ENCODE results near the gene RNF167.

GRCh38 chr17:4913994-4914393 lies 26.1 kb upstream of the RNF167 start:
- TF ChIP-seq CTCF (IDR thresholded peaks at IDR 0.05; ENCODE audit: low read depth, low read length, missing input control) (no peak), FOXA1 (IDR thresholded peaks at IDR 0.05) (no peak)

Measured in liver (tissue), 2 donors.